ENCODE data around the gene DNM1.

The DNM1 gene

DNA sequence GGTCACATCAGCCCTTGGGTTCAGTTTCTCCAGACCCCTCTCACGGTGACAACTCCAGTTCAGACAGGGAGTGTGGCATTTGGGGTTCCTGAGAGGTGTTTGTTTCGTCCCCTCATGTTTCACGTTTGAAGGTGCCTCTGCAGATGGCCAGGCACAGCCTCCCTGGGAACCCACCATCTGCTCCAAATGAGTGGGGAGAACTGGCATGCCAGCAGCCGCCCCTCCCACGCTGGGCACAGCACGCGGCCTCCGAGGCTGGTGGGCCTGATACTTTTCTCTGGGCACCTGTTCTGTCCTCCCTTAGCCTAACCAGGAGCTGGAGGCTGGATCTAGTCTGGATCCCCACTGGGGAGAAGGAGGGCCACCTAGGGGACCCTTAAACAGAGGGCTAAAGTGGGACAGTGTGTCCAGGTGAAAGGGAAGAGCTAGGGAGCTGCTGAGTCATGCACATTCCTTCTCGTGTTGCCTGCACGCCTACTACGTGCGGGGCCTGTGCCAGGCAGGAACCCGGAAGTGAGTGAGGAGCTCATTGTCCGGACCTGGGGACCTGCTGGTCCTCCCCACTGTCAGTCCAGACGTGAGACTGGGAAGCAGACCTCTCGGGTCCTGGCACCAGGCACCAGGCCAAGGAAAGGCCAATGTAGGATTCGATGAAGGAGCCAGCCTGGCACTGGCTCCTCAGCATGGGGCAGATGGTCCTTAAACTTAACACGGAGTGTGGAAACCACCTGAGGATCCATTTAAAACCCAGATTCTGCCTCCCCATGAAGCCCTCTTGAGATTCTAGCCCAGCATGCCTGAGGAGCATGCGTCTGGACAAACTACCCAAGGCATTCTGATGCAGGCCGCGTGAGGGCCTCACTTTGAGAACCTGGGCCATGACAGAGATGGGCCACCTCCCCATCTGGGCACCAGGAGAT is 11.7 kb downstream of the DNM1 start:
- Histone ChIP-seq H3K27ac (no peak overlapping the region), H3K4me3 (no peak overlapping the region), H3K36me3 (ENCODE audit: insufficient read depth, low read length) (no peaks in the 10 kb centered on the region), H3K9me3 (ENCODE audit: low read depth, low read length) (no peaks in the 10 kb centered on the region), H3K9ac (ENCODE audit: insufficient read length) (no peak overlapping the region)
- no peak for DNase-seq (ENCODE audit: low read depth, low spot score)
- TF ChIP-seq POLR2AphosphoS5 (IDR thresholded peaks at IDR 0.05; ENCODE audit: borderline replicate concordance, low read depth, low read length) (no peak), FOXP2 (optimal IDR thresholded peaks at IDR 0.05; ENCODE audit: control extremely low read depth, extremely low read length, insufficient read depth) (no peak), EZH2 (IDR thresholded peaks at IDR 0.05) (no peak)

GRCh38 chr9:128215491-128216409 is 12.6 kb downstream of the DNM1 start:
- Histone ChIP-seq H3K9me3 (ENCODE audit: low read depth, low read length) (no peaks in the 10 kb centered on the region), H3K27ac (no peak overlapping the region), H3K36me3 (ENCODE audit: insufficient read depth, low read length) (no peaks in the 10 kb centered on the region), H3K4me3 (no peak overlapping the region), H3K9ac (ENCODE audit: insufficient read length) (no peak overlapping the region)
- DNase-seq (ENCODE audit: low read depth, low spot score): no peak
- TF ChIP-seq POLR2AphosphoS5 (IDR thresholded peaks at IDR 0.05; ENCODE audit: borderline replicate concordance, low read depth, low read length): no peak
- no peak for TF ChIP-seq FOXP2 (optimal IDR thresholded peaks at IDR 0.05; ENCODE audit: control extremely low read depth, extremely low read length, insufficient read depth)
- no peak for TF ChIP-seq EZH2 (IDR thresholded peaks at IDR 0.05)

GRCh38 chr9:128216781-128217553 is 13.8 kb downstream of the DNM1 start:
- Histone ChIP-seq H3K9ac (ENCODE audit: insufficient read length) (no peak overlapping the region), H3K36me3 (ENCODE audit: insufficient read depth, low read length) (no peaks in the 10 kb centered on the region), H3K9me3 (ENCODE audit: low read depth, low read length) (no peaks in the 10 kb centered on the region), H3K4me3 (no peak overlapping the region), H3K27ac (no peak overlapping the region; the same call in 1 of the 2 replicates)
- no peak for TF ChIP-seq POLR2AphosphoS5 (IDR thresholded peaks at IDR 0.05; ENCODE audit: borderline replicate concordance, low read depth, low read length)
- no peak for TF ChIP-seq EZH2 (IDR thresholded peaks at IDR 0.05)
- TF ChIP-seq FOXP2 (optimal IDR thresholded peaks at IDR 0.05; ENCODE audit: control extremely low read depth, extremely low read length, insufficient read depth): no peak
- no peak for DNase-seq (ENCODE audit: low read depth, low spot score)

GRCh38 chr9:128218172-128218517 is 15.0 kb downstream of the DNM1 start:
- H3K4me3 ChIP-seq: peak overlapping the region; percentile 63
- TF ChIP-seq POLR2AphosphoS5 (IDR thresholded peaks at IDR 0.05; ENCODE audit: borderline replicate concordance, low read depth, low read length) (no peak), FOXP2 (optimal IDR thresholded peaks at IDR 0.05; ENCODE audit: control extremely low read depth, extremely low read length, insufficient read depth) (no peak), EZH2 (IDR thresholded peaks at IDR 0.05) (no peak)
- no peaks in the 10 kb centered on the region for H3K36me3 ChIP-seq (ENCODE audit: insufficient read depth, low read length)
- H3K9me3 ChIP-seq (ENCODE audit: low read depth, low read length): no peaks in the 10 kb centered on the region
- H3K9ac ChIP-seq (ENCODE audit: insufficient read length): no peak overlapping the region
- no peak for DNase-seq (ENCODE audit: low read depth, low spot score)
- no peak overlapping the region for H3K27ac ChIP-seq

- Histone ChIP-seq H3K27ac (no peak overlapping the region), H3K9ac (ENCODE audit: insufficient read length) (no peak overlapping the region), H3K9me3 (ENCODE audit: low read depth, low read length) (no peaks in the 10 kb centered on the region), H3K4me3 (peak overlapping the region; percentile 63), H3K36me3 (ENCODE audit: insufficient read depth, low read length) (no peaks in the 10 kb centered on the region)
- TF ChIP-seq EZH2 (IDR thresholded peaks at IDR 0.05): no peak
- TF ChIP-seq POLR2AphosphoS5 (IDR thresholded peaks at IDR 0.05; ENCODE audit: borderline replicate concordance, low read depth, low read length): peak; percentile 28; the same call in 1 of the 2 replicates
- TF ChIP-seq FOXP2 (optimal IDR thresholded peaks at IDR 0.05; ENCODE audit: control extremely low read depth, extremely low read length, insufficient read depth): peak; percentile 28
- peak; percentile 63 for DNase-seq (ENCODE audit: low read depth, low spot score)
These were observed 15.6 kb downstream of the DNM1 start for GRCh38 chr9:128218518-128219389.

DNA sequence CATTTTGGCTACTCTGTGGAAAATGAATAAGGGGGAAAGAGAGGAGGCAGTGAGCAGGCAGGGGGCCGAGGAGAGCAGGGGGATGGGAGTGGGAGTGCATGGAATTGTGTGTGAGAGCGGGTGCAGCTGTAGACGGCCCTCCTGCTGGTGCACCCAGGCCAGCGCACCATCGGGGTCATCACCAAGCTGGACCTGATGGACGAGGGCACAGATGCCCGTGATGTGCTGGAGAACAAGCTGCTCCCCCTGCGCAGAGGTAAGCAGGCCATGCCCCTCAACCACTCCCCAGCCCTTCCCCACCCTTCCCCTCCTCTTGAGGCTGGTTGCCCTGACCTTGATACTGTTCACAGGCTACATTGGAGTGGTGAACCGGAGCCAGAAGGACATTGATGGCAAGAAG is 16.7 kb downstream of the DNM1 start:
- no peak overlapping the region for H3K4me3 ChIP-seq
- H3K9me3 ChIP-seq (ENCODE audit: low read depth, low read length): no peaks in the 10 kb centered on the region
- no peak overlapping the region for H3K9ac ChIP-seq (ENCODE audit: insufficient read length)
- DNase-seq (ENCODE audit: low read depth, low spot score): no peak
- no peaks in the 10 kb centered on the region for H3K36me3 ChIP-seq (ENCODE audit: insufficient read depth, low read length)
- H3K27ac ChIP-seq: no peak overlapping the region
- TF ChIP-seq POLR2AphosphoS5 (IDR thresholded peaks at IDR 0.05; ENCODE audit: borderline replicate concordance, low read depth, low read length) (no peak), EZH2 (IDR thresholded peaks at IDR 0.05) (no peak), FOXP2 (optimal IDR thresholded peaks at IDR 0.05; ENCODE audit: control extremely low read depth, extremely low read length, insufficient read depth) (no peak)

DNA sequence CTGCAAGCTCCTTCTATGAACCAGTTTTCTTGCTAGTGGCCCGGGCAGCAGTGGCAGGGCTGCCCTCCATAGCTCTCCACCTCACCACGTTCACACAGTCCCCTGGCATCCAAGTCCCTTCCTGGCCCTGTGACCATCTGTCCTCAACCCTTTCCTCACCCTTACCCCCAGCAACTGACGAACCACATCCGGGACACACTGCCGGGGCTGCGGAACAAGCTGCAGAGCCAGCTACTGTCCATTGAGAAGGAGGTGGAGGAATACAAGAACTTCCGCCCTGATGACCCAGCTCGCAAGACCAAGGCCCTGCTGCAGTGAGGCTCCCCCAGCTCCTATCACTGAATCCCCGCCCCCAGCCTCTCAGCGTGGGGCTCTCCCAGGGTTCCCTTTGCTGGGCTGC is 18.8 kb downstream of the DNM1 start:
- Histone ChIP-seq H3K9ac (ENCODE audit: insufficient read length) (no peak overlapping the region), H3K4me3 (no peak overlapping the region), H3K36me3 (ENCODE audit: insufficient read depth, low read length) (no peaks in the 10 kb centered on the region), H3K27ac (no peak overlapping the region), H3K9me3 (ENCODE audit: low read depth, low read length) (no peaks in the 10 kb centered on the region)
- no peak for DNase-seq (ENCODE audit: low read depth, low spot score)
- TF ChIP-seq FOXP2 (optimal IDR thresholded peaks at IDR 0.05; ENCODE audit: control extremely low read depth, extremely low read length, insufficient read depth) (no peak), POLR2AphosphoS5 (IDR thresholded peaks at IDR 0.05; ENCODE audit: borderline replicate concordance, low read depth, low read length) (no peak), EZH2 (IDR thresholded peaks at IDR 0.05) (no peak)
